ENCODE data around the gene SRSF4. TPM values are rescaled to one million over a fixed set of nuclear protein-coding genes. Genes with fewer than 3 reads are reported as not detected.
A peak's percentile ranks its signal among the peaks of the same experiment; 100 is the strongest.

Gene SRSF4
- total and polyA plus RNA-seq, 9 of the 15 experiments (the other 6 are each of a cell fraction or from before 2014, with no cell fraction given): 15.9 to 132 (median 82.0) TPM

DNA sequence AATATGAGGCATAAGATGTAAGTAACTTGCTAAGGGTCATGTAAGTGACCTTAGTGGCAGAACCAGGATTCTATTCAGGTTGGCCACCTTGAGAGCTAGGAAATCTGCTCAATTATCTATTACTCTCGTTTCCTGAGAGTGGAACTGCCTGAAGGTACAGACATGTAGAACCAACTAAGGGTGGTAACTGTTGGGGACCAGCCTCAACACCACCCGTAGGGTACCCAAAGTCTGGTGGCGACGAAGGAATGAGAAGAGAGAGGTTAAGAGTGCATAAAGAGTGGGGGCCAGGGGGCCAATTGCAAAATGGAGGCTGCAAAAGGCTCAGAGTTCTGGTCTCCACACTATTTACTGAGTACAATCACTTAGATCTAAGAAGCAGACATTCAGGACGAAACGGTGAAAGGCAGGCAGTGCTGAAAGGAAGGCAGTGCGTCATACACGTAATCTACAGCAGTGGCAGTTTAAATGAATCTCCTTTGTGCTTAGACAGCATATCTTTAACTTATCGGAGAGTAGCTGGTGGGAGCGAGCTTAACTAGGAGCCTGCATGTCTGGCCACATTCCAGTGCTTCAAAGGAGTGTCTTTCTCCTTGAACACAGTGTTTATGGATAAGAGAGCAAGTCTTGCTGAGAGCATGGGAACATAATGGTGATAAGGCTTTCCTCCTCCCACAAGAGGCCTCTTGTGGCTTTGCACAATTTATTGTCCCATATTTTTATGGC lies 25.0 kb downstream of the SRSF4 start (continued):
- TF ChIP-seq FOXK2 (conservative IDR thresholded peaks at IDR 0.05 in 1 of 2, IDR thresholded peaks at IDR 0.05 in 1 of 2; ENCODE audit: low read depth in 2 of 2) (peak; percentile 86 to 87), GATAD2A (IDR thresholded peaks at IDR 0.05) (peak; percentile 90; the same call in 1 of the 2 replicates), EP300 (IDR thresholded peaks at IDR 0.05; ENCODE audit: low read length) (peak; percentile 98), ARNT (IDR thresholded peaks at IDR 0.05) (peak; percentile 97 to 98), ZNF717 (CRISPR knock-in tag; IDR thresholded peaks at IDR 0.05) (no peak), ZNF354B (CRISPR knock-in tag; IDR thresholded peaks at IDR 0.05) (no peak), HSF4 (CRISPR knock-in tag; IDR thresholded peaks at IDR 0.05; ENCODE audit: borderline replicate concordance) (no peak), ZNF175 (CRISPR knock-in tag; IDR thresholded peaks at IDR 0.05; ENCODE audit: low read depth) (peak; percentile 77; the same call in 1 of the 2 replicates), ETV1 (tag; conservative IDR thresholded peaks at IDR 0.05; ENCODE audit: low read depth) (no peak), NFRKB (IDR thresholded peaks at IDR 0.05; ENCODE audit: low read depth) (0 out of 2 replicates have a peak, but pooled peaks have one; percentile 64), BCLAF1 (IDR thresholded peaks at IDR 0.05; ENCODE audit: borderline replicate concordance in 1 of 2, control insufficient read depth in 1 of 2, low read depth in 2 of 2, low read length in 1 of 2) (peak in 1 of 2 experiments; percentile 76; a peak in 1 of 4 replicates), ZNF766 (CRISPR knock-in tag; conservative IDR thresholded peaks at IDR 0.05) (peak; percentile 94), ZNF551 (CRISPR knock-in tag; IDR thresholded peaks at IDR 0.05) (no peak), ZNF668 (CRISPR knock-in tag; IDR thresholded peaks at IDR 0.05) (peak; percentile 82; the same call in 1 of the 2 replicates), CXXC5 (CRISPR knock-in tag; IDR thresholded peaks at IDR 0.05) (peak; percentile 95), CBFA2T2 (conservative IDR thresholded peaks at IDR 0.05) (peak; percentile 97), PTRF (tag; IDR thresholded peaks at IDR 0.05) (0 out of 2 replicates have a peak, but pooled peaks have one; percentile 10), KHSRP (IDR thresholded peaks at IDR 0.05) (peak; percentile 54; the same call in 1 of the 2 replicates), SPI1 (IDR thresholded peaks at IDR 0.05; ENCODE audit: borderline replicate concordance, low read depth, low read length) (no peak), MNT (conservative IDR thresholded peaks at IDR 0.05) (peak; percentile 71 to 93)
- TF ChIP-seq, protein P1, sequence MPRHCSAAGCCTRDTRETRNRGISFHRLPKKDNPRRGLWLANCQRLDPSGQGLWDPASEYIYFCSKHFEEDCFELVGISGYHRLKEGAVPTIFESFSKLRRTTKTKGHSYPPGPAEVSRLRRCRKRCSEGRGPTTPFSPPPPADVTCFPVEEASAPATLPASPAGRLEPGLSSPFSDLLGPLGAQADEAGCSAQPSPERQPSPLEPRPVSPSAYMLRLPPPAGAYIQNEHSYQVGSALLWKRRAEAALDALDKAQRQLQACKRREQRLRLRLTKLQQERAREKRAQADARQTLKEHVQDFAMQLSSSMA (CRISPR knock-in tag; IDR thresholded peaks at IDR 0.05): no peak
- TF ChIP-seq, protein P2, sequence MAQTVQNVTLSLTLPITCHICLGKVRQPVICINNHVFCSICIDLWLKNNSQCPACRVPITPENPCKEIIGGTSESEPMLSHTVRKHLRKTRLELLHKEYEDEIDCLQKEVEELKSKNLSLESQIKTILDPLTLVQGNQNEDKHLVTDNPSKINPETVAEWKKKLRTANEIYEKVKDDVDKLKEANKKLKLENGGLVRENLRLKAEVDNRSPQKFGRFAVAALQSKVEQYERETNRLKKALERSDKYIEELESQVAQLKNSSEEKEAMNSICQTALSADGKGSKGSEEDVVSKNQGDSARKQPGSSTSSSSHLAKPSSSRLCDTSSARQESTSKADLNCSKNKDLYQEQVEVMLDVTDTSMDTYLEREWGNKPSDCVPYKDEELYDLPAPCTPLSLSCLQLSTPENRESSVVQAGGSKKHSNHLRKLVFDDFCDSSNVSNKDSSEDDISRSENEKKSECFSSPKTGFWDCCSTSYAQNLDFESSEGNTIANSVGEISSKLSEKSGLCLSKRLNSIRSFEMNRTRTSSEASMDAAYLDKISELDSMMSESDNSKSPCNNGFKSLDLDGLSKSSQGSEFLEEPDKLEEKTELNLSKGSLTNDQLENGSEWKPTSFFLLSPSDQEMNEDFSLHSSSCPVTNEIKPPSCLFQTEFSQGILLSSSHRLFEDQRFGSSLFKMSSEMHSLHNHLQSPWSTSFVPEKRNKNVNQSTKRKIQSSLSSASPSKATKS (CRISPR knock-in tag; IDR thresholded peaks at IDR 0.05): no peak

Measured in K562 (cell line).